Measurements from ENCODE around the gene POC1A. TPM values are rescaled to one million over a fixed set of nuclear protein-coding genes. Genes with fewer than 3 reads are reported as not detected.

POC1A gene
- total and polyA plus RNA-seq, 2 donors (not counting 1 experiment from before 2014, with no cell fraction given) = 3.8 to 17.7 TPM

DNA sequence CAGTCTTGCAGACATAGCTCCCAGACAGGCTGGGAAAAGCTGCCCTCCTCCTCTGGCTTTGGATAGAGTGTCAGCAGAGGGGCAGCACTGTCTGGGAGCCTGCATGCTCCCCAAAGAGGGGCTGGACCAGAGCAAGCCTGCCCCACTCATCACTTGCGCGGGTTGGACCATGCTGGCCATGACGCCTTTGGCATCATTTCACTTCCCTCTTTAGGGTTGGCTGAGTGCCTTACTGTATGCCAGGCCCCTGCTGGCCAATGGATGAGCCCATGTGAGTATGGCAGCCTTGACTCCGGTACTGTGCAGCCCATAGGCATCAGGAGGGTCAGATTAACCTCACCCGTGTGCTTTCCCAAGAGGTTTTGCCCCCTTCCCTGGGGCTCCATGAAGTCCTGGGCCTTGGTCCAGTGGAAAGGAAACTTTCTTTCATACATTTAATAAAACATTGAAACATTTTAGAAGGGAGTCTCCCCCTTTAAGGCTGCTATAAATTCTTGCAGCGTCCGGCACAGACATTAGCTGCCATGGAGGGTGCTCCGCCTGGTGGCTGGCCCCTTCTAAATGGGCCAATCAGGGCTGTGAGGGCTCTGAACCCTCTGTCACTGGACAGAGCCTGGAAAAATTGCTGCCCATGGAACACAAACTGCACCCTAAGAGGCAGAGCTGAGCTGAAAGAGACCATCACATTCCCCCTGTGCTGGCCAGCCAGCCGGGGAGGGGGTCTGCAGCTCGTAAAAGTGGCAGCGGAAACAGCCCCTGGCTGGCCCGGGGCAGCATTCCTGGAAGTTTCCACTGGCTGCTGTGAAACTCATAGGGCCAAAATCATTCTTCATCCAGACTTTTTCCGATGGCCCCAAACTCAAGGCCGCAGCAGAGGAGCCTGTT, 77.1 kb downstream of the POC1A start:
- Histone ChIP-seq H3K27ac (ENCODE audit: insufficient read depth, low read length) (no peak overlapping the region), H3K79me2 (ENCODE audit: control insufficient read depth, insufficient read depth, low read length) (no peaks in the 10 kb centered on the region), H4K20me1 (ENCODE audit: control insufficient read depth, extremely low read depth, insufficient read depth, low read length) (no peaks in the 10 kb centered on the region), H3K4me2 (ENCODE audit: extremely low read depth, insufficient read depth, low read length) (no peak overlapping the region), H3K36me3 (ENCODE audit: control insufficient read depth, insufficient read depth, low read length) (peaks cover 2% of the 10 kb centered on the region), H2AFZ (ENCODE audit: low read length) (no peak overlapping the region), H3K9me3 (ENCODE audit: control insufficient read depth, insufficient read depth, low read depth, low read length) (no peaks in the 10 kb centered on the region), H3K27me3 (ENCODE audit: control insufficient read depth, insufficient read depth, low read length) (no peaks in the 10 kb centered on the region), H3K4me1 (ENCODE audit: control insufficient read depth, extremely low read depth, insufficient read depth, low read length) (no peaks in the 10 kb centered on the region), H3K4me3 (replicated peaks in 1 of 4; ENCODE audit: control extremely low read depth in 1 of 4, insufficient read depth in 1 of 4, low read depth in 3 of 4, low read length in 4 of 4) (no peak overlapping the region), H3K9ac (ENCODE audit: insufficient read depth, low read length) (no peak overlapping the region)
- DNase-seq (ENCODE audit: low read depth in 2 of 2) = no peak
- TF ChIP-seq EZH2 (IDR thresholded peaks at IDR 0.05; ENCODE audit: low read length, missing control alignments) = no peak
- TF ChIP-seq, protein P1, sequence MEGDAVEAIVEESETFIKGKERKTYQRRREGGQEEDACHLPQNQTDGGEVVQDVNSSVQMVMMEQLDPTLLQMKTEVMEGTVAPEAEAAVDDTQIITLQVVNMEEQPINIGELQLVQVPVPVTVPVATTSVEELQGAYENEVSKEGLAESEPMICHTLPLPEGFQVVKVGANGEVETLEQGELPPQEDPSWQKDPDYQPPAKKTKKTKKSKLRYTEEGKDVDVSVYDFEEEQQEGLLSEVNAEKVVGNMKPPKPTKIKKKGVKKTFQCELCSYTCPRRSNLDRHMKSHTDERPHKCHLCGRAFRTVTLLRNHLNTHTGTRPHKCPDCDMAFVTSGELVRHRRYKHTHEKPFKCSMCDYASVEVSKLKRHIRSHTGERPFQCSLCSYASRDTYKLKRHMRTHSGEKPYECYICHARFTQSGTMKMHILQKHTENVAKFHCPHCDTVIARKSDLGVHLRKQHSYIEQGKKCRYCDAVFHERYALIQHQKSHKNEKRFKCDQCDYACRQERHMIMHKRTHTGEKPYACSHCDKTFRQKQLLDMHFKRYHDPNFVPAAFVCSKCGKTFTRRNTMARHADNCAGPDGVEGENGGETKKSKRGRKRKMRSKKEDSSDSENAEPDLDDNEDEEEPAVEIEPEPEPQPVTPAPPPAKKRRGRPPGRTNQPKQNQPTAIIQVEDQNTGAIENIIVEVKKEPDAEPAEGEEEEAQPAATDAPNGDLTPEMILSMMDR (conservative IDR thresholded peaks at IDR 0.05 in 1 of 2, IDR thresholded peaks at IDR 0.05 in 1 of 2; ENCODE audit: low read depth in 1 of 2, low read length in 2 of 2) = peak; percentile 14 to 31

DNA sequence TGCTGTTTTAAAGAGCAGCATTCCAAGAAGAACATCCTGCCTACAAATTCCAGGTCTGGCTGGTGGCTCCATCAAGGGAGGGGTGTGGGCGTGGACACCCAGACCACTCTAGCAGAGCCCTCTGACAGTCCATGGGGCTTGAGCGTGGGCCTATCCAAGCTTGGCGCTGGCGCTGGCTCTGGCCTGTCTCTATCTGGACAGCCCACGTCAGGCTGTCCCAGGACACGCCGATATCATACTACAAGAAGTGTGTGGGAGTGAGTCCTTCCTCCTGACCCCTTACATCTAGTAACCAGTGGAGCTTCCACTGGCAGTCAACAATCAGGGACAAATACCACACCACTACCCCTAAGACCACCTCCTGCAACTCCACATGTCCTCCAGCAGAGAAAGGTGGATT, 80.7 kb downstream of the POC1A start:
- Histone ChIP-seq H3K4me1 (ENCODE audit: control insufficient read depth, extremely low read depth, insufficient read depth, low read length) (no peaks in the 10 kb centered on the region), H3K36me3 (ENCODE audit: control insufficient read depth, insufficient read depth, low read length) (peaks cover 2% of the 10 kb centered on the region), H3K4me3 (replicated peaks in 1 of 4; ENCODE audit: control extremely low read depth in 1 of 4, insufficient read depth in 1 of 4, low read depth in 3 of 4, low read length in 4 of 4) (no peak overlapping the region), H3K27me3 (ENCODE audit: control insufficient read depth, insufficient read depth, low read length) (no peaks in the 10 kb centered on the region), H3K27ac (ENCODE audit: insufficient read depth, low read length) (no peak overlapping the region), H4K20me1 (ENCODE audit: control insufficient read depth, extremely low read depth, insufficient read depth, low read length) (no peaks in the 10 kb centered on the region), H3K9ac (ENCODE audit: insufficient read depth, low read length) (no peak overlapping the region), H3K9me3 (ENCODE audit: control insufficient read depth, insufficient read depth, low read depth, low read length) (no peaks in the 10 kb centered on the region), H2AFZ (ENCODE audit: low read length) (no peak overlapping the region), H3K79me2 (ENCODE audit: control insufficient read depth, insufficient read depth, low read length) (no peaks in the 10 kb centered on the region), H3K4me2 (ENCODE audit: extremely low read depth, insufficient read depth, low read length) (no peak overlapping the region)
- no peak for DNase-seq (ENCODE audit: low read depth in 2 of 2)
- TF ChIP-seq EZH2 (IDR thresholded peaks at IDR 0.05; ENCODE audit: low read length, missing control alignments) = no peak
- TF ChIP-seq, protein P1 (conservative IDR thresholded peaks at IDR 0.05 in 1 of 2, IDR thresholded peaks at IDR 0.05 in 1 of 2; ENCODE audit: low read depth in 1 of 2, low read length in 2 of 2) = no peak

DNA sequence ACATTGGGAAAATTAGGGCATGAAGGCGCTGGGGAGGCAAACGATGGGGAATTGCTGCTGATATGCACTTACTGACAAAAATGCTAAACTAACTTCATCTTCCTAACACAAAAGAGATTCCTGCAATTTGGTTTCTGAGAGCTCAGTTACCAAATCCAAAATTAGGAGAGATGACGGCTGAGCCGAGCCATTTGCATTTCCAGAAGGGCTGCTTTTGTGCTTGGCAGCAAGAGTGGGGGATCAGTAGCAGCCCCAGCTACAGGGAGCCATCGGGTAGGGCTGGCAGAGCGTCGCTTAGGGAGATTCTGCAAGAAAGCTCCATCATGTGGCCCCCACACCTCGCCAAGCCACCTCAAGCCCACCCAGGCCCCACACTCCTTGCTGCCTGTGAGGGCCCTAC, 81.8 kb downstream of the POC1A start:
- no peak overlapping the region for H3K9ac ChIP-seq (ENCODE audit: insufficient read depth, low read length)
- DNase-seq (ENCODE audit: low read depth in 2 of 2) = no peak
- no peaks in the 10 kb centered on the region for H4K20me1 ChIP-seq (ENCODE audit: control insufficient read depth, extremely low read depth, insufficient read depth, low read length)
- H3K4me1 ChIP-seq (ENCODE audit: control insufficient read depth, extremely low read depth, insufficient read depth, low read length) = no peaks in the 10 kb centered on the region
- TF ChIP-seq, protein P1 (conservative IDR thresholded peaks at IDR 0.05 in 1 of 2, IDR thresholded peaks at IDR 0.05 in 1 of 2; ENCODE audit: low read depth in 1 of 2, low read length in 2 of 2) = no peak
- TF ChIP-seq EZH2 (IDR thresholded peaks at IDR 0.05; ENCODE audit: low read length, missing control alignments) = no peak
- H3K9me3 ChIP-seq (ENCODE audit: control insufficient read depth, insufficient read depth, low read depth, low read length) = no peaks in the 10 kb centered on the region
- no peaks in the 10 kb centered on the region for H3K27me3 ChIP-seq (ENCODE audit: control insufficient read depth, insufficient read depth, low read length)
- no peak overlapping the region for H2AFZ ChIP-seq (ENCODE audit: low read length)
- H3K4me2 ChIP-seq (ENCODE audit: extremely low read depth, insufficient read depth, low read length) = no peak overlapping the region
- no peaks in the 10 kb centered on the region for H3K79me2 ChIP-seq (ENCODE audit: control insufficient read depth, insufficient read depth, low read length)
- H3K4me3 ChIP-seq (replicated peaks in 1 of 4; ENCODE audit: control extremely low read depth in 1 of 4, insufficient read depth in 1 of 4, low read depth in 3 of 4, low read length in 4 of 4) = no peak overlapping the region
- H3K27ac ChIP-seq (ENCODE audit: insufficient read depth, low read length) = no peak overlapping the region
- peaks cover 2% of the 10 kb centered on the region for H3K36me3 ChIP-seq (ENCODE audit: control insufficient read depth, insufficient read depth, low read length)

All from fibroblast of lung (primary cell).